OCI-M1 (cell line): ENCODE measurements around the gene ZNF296.

Source experiments
- DNase-seq: peaks from one replicate; lab custom pipeline; 2025; lab: John Stamatoyannopoulos, UW

Gene ZNF296

DNA sequence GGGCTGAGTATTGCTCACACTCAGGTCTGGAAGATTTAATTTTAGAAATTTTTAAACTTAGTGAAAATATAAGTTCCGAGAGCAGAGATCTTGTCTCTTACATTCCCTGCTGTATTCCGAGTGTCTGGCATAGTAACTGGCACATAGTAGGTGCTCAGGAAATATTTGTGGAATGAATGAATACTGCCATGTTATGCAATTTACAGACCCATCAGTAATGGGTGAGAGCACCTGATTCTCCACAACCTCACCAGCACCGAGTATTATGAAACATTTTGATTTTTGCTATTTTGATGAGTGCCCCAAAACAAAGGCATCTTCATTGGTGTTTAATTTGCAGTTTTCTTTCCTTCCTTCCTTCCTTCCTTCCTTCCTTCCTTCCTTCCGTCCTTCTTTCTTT lies 53.2 kb downstream of the ZNF296 start:
- no peak for DNase-seq

DNA sequence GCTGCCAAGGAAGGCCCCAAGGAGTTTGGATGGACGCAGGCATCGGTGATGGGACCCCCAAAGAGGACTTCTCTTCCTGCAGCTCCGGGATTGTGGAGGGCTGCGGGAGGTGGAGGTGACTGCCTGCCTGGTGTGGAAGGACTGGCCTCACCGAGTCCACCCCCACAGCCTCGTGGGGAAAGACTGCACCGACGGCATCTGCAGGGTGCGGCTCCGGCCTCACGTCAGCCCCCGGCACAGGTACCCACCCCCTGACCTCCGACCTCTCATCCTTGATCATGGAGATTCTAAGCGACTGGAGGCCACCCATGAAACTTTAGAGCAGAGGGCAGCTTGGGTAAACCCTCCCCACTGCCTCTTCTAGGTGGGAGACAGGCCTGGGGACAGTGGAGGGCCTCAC lies 54.3 kb downstream of the ZNF296 start:
- no peak for DNase-seq
